NCI-H1417 treated with DMSO at 0.1 percent for 48 hours (cell line): ENCODE data around the gene CCDC198.

Experiments
- DNase-seq: peaks from one replicate; lab custom pipeline; 2025; lab: John Stamatoyannopoulos, UW

CCDC198 gene, protein sequence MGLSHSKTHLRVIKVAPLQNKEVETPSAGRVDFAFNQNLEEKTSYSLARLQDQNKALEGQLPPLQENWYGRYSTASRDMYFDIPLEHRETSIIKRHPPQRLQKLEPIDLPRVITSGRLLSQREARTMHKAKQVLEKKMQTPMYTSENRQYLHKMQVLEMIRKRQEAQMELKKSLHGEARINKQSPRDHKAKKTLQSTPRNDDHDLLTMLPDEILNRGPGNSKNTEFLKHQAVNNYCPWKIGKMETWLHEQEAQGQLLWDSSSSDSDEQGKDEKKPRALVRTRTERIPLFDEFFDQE

DNA sequence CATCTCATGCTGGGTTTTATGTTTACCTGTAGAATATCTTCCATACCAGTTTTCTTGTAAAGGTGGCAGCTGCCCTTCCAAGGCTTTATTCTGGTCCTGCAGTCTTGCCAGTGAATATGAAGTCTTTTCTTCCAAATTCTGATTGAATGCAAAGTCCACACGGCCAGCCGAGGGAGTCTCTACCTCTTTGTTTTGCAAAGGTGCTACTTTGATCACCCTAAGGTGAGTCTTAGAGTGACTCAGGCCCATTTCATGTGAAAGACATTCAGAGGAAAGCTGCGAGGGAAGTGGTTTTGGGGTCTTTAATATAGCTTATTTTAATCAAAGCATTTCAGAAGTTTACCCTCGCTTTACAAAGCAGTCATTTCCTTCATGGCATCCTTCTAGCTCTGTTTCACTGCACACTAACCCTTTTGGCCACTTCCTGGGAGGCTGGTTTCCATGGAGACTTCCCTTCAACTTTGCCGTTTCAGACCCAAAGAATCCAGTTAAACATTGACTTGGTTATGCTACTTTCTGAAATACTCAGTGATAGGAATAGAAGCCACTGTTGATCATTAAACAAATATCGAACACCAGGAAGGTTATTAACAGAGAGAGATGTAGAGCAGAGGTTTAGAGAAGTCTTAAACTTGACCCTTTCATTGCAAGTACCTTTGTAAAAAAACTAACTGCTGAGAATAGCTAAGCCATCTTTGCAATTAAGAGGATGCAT is at the start of gene CCDC198:
Gene CCDC198 (minus strand): TSS at position 391 of the 715 bp plus-strand sequence. CDS start 142 bp downstream, at position 249.
- DNase-seq = no peak

DNA sequence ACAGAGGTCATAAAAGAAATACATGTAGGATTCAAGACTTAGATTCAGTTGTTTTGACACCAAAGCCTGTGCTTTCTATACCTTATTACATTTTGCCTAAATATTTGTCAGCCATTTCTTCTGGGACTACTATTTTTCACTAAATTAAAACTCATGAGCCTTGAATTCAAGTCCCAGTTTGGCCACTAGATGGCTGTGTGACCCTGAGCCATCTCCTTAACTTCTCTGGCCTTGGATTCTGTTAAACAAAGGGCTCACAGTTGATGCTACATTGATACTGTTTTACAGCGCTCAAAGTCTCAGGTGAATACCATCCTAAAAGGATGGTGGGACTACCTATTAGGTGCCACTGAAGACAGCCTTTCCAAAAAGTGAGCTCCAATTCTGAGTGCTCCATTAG is 39.6 kb upstream of the CCDC198 start:
- DNase-seq = no peak

DNA sequence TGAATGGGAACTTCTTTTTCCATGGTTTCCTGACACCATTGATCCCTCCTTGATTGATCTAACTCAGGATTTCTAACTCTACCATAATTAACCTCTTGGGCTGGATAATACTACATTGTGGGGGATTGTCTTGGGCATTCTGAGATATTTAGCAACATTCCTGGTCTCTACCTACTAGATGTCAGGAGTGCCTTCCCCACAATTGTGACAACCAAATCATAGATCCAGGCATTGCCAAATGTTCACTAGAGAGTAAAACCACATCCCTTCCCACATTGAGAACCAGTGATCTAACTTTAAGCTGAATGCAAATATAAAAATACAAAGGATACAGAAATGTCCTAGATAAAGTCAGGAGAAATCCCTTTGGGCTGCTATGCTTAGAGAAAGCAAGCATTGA is 36.9 kb upstream of the CCDC198 start:
- no peak for DNase-seq

DNA sequence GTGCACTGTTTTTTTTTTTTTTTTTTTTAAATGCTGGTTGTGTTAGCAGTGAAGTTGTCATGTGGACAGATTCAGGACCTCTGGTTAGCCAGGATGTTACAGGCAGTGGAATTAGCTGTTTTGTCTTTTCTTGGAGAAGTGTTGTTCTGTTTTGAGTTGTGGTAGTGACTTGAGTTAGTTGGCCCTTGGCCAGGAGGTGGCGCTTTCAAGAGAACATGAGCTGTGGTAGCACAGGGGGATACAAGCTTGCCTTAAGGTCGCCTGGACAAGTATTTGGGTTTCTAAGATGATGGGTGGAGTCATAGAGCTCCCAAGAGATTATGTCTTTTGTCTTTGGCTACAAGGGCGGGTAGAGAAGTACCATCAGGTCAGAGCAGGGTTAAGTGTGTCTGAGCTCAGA is 33.3 kb upstream of the CCDC198 start:
- no peak for DNase-seq

DNA sequence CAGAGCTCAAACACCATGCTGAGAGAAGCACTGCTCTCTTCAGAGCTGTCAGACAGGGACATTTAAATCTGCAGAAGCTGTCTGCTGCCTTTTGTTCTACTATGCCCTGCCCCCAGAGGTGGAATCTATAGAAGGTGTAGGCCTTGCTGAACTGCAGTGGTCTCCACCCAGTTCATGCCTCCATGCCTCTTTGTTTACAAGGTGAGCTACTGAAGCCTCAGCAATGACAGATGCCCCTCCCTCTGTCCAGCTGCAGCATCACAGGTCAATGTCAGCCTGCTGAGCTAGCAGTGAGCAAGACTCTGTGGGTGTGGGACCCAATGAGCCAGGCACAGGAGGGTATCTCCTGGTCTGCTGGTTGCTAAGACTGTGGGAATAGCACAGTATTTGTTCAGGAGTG is 25.4 kb upstream of the CCDC198 start:
- DNase-seq = no peak

DNA sequence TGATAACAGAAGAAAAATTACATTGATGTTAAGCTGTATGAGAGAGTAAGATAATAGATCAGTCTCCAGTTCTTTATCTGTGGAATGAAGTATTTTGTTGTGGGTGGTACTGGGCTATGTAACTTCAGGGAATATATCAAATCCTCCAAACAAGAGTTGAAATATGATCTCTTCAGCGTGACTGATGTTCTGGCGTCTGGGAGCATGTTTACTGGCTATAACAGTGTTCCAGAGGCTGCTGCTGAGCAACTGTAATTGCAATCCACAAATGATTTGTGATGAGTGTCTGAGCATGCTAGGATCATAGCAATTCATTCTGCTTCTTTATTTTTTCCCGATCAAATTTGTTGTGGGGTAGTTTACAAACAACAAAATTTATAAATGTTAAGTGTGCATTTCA is 18.6 kb upstream of the CCDC198 start:
- no peak for DNase-seq

DNA sequence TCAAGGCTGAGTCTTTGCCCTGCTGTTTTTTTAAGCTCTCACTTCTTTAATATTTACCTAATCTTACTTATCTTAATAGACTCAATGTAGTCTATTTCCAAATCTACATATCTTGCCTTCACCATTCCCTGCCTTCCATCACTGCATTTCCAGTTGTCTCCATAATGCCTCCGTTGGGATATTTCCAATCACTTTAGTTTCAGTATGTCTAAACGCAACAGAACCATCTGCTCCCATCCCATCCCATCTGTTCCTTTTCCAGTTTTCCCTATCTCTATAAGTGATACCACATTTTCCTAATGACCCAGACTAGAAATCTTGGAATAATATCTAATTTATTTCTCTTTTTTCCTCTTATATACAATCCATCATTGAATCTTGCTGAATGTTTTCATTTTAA is 15.1 kb upstream of the CCDC198 start:
- no peak for DNase-seq

DNA sequence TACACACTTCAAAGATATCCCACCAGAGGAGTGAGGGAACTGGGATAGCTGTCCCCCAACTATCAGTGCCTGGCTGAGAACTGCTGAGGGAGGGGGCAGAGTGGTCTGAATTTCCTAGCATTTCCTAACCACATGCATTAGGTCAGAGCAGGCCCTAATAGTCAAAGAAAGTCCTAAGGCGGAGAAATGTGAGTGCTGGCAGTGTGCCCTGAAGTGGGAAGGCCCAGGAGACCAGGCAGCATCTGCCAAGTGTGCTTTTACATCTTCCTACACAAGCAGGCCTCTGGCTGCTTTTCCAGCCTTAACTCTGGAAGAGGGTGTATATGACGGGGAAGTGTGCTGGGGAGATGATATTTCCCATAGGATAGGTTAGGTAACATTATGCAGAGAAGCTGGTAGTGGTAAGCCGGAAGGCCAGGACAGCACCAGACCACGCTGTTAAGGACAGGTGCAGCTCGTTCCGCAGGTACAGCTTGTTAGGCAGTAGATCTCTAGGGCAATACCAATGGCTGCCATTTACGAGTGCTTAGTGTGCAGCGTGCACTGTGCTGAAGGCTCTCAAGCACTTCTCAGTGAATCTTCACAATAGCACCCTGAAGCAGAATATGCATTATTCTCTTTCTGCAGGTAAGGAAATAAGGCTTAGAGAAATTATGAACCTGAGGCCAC is 9.1 kb upstream of the CCDC198 start:
- DNase-seq = no peak

DNA sequence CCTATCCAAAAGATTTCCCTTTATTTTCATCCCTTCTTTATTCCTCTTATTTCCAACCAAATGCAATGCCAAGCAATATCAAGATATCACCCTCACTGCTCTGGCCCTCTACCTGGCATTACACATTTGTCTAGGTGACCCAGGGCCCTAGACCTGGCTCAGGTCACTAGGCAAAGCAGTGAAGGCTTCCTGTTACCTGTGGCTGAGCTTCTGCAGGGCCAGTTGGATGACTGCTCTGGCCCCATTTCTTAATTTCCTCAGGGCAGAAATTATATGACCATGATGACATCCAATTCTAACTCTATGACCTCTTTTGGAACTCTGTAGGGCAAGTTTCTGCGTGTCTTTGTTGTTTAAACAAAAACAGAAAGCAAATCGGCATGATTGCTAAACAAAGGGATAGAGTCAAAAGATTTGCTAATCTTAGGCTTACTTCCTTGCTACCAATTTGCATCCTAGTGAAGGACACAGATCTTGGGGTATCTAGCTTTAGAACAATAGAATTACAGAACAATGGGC is 7.4 kb upstream of the CCDC198 start:
- no peak for DNase-seq

DNA sequence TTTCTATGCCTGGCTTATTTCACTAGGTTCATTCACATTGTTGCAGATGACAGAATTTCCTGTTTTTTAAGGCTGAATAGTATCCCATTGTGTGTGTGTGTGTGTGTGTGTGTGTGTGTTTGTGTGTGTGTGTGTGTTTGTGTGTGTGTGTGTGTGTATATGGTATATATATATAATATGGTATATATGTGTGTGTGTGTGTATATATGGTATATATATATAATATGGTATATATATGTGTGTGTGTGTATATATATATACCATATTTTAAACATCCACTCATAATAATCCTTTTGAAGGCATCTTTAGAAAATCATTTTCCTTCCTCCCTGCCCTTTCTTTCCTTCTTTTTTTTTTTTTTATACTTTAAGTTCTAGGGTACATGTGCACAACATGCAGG is 5.0 kb upstream of the CCDC198 start:
- DNase-seq = no peak

DNA sequence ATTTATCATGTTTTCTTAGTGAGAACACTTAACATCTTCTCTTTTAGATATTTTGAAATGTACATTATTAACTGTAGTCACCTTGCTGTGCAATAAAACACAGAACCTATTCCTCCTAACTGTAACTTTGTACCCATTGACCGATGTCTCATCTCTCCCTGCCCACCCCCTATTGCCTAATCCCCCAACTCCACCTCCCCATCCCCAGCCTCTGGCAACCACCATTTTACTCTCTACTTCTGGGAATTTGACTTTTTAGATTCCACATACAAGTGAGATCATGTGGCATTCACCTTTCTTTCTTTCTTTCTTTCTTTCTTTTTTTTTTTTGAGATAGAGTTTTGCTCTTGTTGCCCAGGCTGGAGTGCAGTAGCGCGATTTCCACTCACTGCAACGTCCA is 4.4 kb upstream of the CCDC198 start:
- DNase-seq = no peak

DNA sequence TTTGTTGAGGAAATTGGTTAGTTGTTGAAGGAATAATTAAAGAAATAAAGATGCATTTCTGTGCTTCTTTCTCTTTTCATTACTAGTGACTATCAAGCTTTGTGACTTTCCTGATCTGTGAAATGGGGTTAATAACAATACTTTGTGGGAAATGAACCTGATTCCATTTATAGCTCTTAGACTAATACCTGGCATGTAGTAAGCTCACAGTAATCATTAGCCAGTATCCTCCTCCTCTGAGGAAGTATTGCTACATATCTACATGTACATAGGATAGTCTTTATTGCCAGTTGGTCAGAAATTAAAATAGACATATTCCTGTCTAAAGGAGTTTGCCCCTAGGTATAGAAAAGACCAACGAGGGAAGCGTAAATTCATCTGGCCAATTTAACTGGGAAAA is 1.8 kb upstream of the CCDC198 start:
- no peak for DNase-seq

DNA sequence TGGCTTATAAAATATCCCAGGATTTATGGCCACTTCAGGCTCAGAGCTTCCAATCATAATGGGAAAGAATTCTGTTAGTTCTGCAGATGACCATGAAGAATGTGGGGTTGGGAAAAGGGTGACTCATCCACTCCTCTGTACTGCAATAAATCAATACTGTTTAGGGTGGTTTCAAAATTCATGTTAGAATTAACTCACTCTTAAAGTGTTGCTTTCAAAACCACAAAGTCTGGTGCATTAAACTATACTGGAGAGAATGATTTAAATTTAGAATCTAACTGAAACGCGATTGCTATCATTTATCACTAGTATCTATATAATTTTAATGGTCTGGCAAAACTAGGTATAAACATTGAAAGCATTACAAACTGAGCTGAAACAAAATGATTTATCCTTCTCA is 798 bp downstream of the CCDC198 start:
- DNase-seq = no peak

DNA sequence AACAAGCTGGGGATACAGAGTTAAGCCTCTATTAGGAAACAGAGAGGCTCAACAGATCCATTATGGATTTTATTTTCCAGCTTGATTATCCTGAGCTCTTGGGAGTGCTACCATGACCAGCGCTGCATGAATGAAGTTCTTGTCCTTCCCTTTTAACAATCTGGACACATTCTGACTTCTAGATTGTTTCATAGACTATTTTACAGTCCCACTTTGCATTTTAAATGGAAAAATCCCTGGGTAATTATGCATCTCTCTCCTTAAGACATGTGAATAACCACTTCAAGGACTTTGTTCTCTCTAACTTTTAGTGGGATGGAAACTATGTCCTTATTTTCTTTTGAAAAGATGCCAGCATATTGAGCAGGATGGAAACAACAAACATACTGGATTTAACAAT is 2.0 kb downstream of the CCDC198 start:
- DNase-seq = no peak

DNA sequence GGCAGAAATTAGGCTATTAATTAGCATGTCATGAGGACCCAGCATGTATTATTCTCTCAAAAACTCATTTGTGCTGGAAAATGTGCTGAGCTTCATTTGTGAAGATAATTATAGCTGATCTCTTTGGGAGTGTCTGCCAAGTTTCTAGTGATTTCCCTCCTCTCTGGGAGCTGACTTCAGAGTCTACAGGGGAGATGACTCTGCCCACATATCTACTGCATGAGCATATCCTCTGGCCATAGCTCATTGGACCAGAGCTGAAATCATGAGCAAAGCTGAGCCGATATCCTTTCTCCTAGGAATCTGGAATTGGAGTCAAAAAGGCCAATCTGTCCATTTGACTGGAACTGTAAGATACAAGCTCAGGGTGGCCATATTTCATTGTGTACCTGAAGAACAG is 5.9 kb downstream of the CCDC198 start:
- DNase-seq = no peak

DNA sequence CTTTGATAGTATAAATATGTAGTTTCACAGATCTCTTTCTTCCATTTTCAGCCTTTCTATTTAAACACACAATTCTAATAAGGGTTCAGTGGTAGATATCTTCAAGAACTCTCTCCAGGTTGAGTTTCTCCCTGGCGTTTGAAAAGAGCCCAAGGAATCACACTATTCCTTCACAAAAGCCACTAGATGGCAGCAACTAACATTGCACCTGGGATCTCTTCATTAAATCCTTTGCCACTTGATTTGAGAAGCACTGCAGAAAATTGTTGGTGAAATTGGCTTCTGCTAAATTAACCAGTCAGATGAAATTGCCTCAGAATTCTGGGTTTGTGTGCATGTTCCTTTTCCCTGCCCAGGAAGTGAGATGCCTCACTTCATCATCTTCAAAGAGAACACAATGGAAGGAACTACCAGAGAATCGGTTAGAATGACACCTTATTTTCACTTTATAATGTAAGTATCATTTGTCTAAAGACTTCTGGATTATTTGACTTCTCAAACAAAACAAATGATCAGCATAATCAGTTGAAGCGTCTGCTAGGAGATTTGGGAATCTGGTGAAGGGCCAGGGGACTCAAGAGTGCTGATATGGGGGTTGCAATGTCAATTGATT is 6.8 kb downstream of the CCDC198 start:
- DNase-seq = peak; percentile 53

DNA sequence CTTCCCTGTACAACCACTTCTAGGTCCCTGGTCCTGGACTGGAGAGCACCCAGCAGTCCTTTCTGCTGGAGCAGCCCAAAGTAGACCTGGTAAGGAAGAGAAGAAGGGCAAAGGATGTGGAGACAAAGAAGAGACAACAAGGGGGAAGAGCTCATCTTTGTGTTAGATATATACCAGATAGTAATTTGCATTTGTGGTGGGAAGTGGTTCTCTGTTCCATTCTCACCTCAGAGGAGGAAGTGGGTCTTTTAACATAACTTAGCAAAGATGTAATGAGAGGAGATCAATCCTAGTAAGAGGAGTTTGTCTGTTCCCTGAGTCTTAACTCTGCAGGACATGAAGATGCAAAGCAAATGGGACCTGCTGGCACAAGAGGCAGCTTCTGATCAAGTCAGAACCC is 8.0 kb downstream of the CCDC198 start:
- DNase-seq = no peak

DNA sequence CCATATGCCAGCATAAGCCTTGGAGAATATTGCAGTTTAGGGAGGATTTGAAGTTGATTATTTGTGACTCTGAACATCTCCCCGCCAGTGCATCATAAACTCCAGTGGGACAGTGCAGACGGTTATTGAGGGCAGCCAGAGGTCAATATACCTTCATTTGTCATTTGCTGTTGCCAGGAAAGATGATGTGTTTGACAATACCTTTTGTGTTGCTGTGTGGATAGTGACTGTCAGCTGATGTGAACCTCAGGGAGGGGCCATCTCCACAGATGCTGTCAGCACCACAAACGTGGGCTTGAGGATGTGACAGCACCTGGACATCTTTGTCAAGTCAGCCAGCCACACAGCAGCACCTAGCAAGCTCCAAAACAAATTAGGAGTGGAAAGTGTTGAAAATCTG is 11.5 kb downstream of the CCDC198 start:
- DNase-seq = no peak

DNA sequence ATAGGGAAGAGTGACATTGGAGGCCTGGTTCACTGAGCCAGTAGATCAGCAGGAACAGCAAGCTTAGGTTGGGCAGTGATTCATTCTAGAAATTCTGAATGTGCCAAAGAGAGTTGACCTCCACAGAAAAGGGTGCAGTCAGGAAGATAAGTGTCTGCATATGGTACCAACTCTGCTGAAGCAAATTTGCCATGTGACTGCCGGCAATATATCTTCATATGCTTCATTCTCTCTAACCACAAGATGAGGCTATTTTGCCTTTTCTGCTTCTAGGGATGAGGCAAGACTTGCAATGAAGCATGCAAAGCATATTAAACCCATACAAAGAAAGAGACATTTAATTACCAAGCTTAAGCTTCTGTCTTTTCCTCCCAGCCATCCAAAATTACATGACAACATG is 13.6 kb downstream of the CCDC198 start:
- DNase-seq = no peak

DNA sequence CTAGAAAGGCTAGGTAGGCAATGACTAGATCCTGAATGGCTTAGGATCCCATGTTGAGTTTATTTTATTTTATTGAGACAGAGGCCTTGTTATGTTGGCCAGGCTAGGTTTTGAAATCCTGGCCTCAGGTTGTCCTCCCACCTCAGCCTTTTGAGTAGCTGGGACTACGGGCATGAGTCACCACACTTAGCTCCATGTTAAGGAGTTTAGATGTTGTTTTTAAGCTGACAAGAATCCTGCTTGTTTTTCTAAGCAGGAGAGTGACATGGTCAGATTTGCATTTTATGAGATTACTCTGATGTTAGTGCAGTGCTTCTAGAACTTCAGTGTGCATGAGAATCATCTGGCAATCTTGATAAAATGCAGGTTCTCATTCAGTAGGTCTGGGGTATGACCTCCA is 14.5 kb downstream of the CCDC198 start:
- no peak for DNase-seq

DNA sequence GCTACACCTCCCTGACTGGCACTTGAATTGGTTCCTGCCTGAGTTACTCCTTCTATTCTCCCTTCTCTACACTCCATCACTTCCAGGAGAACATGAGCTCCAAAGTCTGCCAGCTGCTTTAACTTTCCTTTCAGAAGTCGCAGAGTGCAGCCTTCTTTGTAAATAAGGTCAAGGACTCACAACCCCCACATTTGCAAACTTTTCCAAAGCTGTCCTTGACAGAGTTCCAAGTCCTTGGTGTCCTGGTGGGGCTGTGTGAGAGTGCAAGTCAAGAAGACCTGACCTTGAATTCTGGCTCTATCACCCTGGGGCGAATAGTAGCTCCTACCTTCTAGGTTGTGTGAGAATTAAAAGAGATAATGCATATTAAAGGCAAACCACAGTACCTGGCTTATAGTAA is 15.6 kb downstream of the CCDC198 start:
- DNase-seq = no peak

DNA sequence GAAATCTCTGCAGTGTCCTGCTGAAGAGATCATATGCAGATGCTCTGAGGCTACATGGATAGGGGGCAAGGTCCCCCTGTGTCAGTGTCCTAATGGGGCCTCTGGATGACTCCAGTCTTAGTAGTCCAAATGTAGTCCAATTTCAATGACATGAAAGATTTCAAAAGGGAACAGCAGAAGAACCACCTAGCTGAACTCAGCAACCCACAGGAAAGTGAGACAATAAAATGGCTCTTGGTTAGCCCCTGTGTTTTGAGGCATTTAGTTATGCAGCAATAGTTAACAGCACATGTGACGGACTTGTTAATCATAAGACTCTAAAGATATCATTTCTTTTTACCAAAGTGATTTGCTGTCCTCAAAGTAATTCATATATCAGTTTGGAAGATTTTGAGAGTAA is 22.7 kb downstream of the CCDC198 start:
- no peak for DNase-seq
